Endometrium (tissue), 2 donors: Measurements from ENCODE around the gene USP28.
"Not testable (repeated sequence)": the region's sequence is repeated elsewhere in the genome, so short reads cannot be mapped to it uniquely, and the experiment has no call there.

Experiments used
- FAIRE-seq: peaks from 2 replicates; lab custom pipeline; 2012; peaks lifted over from hg19 to GRCh38; lab: Jason Lieb, UNC
- donor health status: control.
- donor health status: control.

The USP28 gene

DNA sequence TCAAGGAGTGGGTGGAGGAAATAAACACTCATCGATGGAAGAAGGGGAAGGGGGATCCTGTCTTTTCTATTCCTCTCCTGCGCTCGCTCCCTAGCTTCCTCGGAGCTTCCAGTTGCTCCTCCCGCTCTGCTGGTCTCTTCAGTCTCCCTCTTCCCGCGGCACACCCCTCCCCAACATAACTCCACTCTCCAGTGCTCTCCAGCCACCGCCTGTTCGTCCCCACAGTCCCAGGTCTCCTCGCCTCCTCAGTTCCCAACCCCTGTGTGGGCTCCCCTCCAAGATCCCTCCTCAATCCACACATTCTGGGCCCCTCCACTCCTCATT is 102.3 kb downstream of the USP28 start:
- FAIRE-seq = no peak

- no peak for FAIRE-seq
Measured at GRCh38 chr11:113771964-113772363, 103.4 kb downstream of the USP28 start.

DNA sequence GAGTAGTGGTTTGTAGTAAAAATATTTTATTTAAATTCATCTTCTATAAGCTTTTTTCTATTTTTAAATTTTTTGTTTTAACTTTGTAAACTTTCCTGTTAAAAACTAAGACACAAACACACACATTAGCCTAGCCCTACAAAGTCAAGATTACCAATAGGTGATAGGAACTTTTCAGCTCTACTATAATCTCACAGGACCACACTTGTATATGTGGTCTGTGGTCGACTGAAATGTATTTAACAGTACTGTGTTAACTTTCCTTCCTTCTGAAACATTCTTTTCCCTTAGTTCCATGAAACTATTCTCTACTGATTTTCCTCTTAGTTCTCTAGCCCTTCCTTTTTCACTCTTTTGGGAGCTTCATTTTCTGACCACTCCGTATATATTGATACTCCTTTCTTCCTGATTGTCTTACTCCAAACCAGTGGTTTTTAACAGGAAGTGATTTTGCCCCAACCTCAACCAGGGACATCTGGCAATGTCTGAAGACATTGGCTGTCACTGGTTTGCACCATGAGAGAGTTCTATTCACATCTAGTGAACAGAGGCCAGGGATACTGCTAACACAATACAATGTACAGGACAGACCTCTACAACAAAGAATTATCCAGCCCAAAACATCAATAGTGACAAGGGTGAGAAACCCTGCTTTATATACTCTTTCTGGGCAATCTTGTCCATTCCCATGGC is 110.7 kb downstream of the USP28 start:
- FAIRE-seq = no peak

- not testable (repeated sequence) for FAIRE-seq
Measured at GRCh38 chr11:113763040-113763439, 112.3 kb downstream of the USP28 start.

- no peak for FAIRE-seq
Measured at GRCh38 chr11:113760241-113760640, 115.1 kb downstream of the USP28 start.

DNA sequence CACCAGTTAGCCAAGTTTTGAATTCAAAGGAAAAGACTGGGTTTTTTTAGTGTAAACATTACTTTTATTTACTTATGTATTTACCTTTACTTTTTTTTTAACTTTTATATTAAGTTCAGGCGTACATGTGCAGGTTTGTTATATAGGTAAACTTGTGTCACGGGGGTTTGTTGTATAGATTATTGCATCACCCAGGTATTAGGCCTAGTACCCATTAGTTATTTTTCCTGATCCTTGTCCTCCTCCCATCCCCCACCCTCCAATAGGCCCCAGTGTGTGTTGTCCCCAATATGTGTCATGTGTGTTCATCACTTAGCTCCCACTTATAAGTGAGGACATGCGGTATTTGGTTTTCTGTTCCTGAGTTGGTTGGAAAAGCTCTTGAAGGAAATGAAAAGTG is 122.4 kb downstream of the USP28 start:
- no peak for FAIRE-seq
